Skeletal muscle tissue (tissue), 4 donors: Measurements from ENCODE around the gene IQCN. TPM values are rescaled to one million over a fixed set of nuclear protein-coding genes. Genes with fewer than 3 reads are reported as not detected.
A peak's percentile ranks its signal among the peaks of the same experiment; 100 is the strongest.

Experiments
- H3K27ac ChIP-seq: one replicate; pipeline ENCODE4 v1.7.0; 2013; ENCODE audit warnings: mild to moderate bottlenecking, low read depth, low read length, inconsistent platforms
- H3K27me3 ChIP-seq, 3 donors: one replicate each; pipeline ENCODE4 v1.7.0; 2013; ENCODE audit warnings: low read length in 3 of 3; ENCODE audit not compliant: control insufficient read depth in 3 of 3, insufficient read depth in 3 of 3
- H3K36me3 ChIP-seq, 3 donors: one replicate each; pipeline ENCODE4 v1.7.0; 2013; ENCODE audit warnings: low read length in 3 of 3; ENCODE audit not compliant: control insufficient read depth in 3 of 3, insufficient read depth in 3 of 3
- H3K4me1 ChIP-seq, 3 donors: one replicate each; pipeline ENCODE4 v1.7.0; 2013; ENCODE audit warnings: low read length in 3 of 3, mild to moderate bottlenecking in 3 of 3; ENCODE audit not compliant: control insufficient read depth in 3 of 3, insufficient read depth in 3 of 3
- H3K4me3 ChIP-seq, 3 donors: one replicate each; pipeline ENCODE4 v1.7.0; 2013; ENCODE audit warnings: low read length in 3 of 3
- H3K9ac ChIP-seq, 3 donors: one replicate each; pipeline ENCODE4 v1.7.0; 2013; ENCODE audit warnings: low read length in 3 of 3, mild to moderate bottlenecking in 3 of 3, moderate library complexity in 2 of 3, low read depth in 1 of 3
- H3K9me3 ChIP-seq, 3 donors: one replicate each; pipeline ENCODE4 v1.7.0; 2013; ENCODE audit warnings: low read length in 3 of 3; ENCODE audit not compliant: control insufficient read depth in 3 of 3
- total RNA-seq: library from RNA; depleted of rRNA; stranded (reverse); fragments of >200 nt; gene quantifications from one replicate; pipeline ENCODE4 v1.2.3, GENCODE V29; 2014
- donor health status: Osteomylitis.

Gene IQCN
- total RNA-seq, 1 donor from 2014 or later: 0.52 TPM

DNA sequence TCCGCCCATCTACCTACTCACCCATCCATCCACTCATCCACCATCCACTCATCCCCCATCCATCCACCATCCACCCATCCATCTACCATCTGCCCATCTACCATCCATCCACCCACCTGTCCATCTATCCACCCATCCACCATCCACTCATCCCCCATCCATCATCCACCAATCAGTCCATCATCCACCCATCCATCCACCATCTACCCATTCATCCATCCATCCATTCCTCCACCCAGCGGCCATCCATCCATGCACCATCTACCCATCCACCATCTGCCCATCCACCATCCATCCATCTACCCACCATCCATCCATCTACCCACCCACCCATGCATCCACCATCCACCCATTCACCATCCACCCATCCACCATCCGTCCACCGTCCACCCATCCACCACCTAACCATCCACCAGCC is 20.8 kb upstream of the IQCN start:
- Histone ChIP-seq H3K9ac (no peak overlapping the region), H3K27me3 (no peaks in the 10 kb centered on the region), H3K27ac (no peak overlapping the region), H3K36me3 (no peaks in the 10 kb centered on the region), H3K4me1 (peaks cover 6 to 25% (median 22%) of the 10 kb centered on the region in 3 donors), H3K4me3 (no peak overlapping the region), H3K9me3 (no peaks in the 10 kb centered on the region)

GRCh38 chr19:18294467-18294864 is 20.2 kb upstream of the IQCN start:
- Histone ChIP-seq H3K4me1 (peaks cover 6 to 25% (median 23%) of the 10 kb centered on the region in 3 donors), H3K4me3 (no peak overlapping the region), H3K9me3 (no peaks in the 10 kb centered on the region), H3K36me3 (no peaks in the 10 kb centered on the region), H3K9ac (no peak overlapping the region), H3K27me3 (no peaks in the 10 kb centered on the region), H3K27ac (peak overlapping the region; percentile 97)

- peaks cover 6 to 25% (median 23%) of the 10 kb centered on the region in 3 donors for H3K4me1 ChIP-seq
- peak overlapping the region in 1 of 3 donors; percentile 54 for H3K4me3 ChIP-seq
- H3K27ac ChIP-seq: peak overlapping the region; percentile 97
- peak overlapping the region in 1 of 3 donors; percentile 96 for H3K9ac ChIP-seq
- no peaks in the 10 kb centered on the region for H3K36me3 ChIP-seq
- H3K9me3 ChIP-seq: no peaks in the 10 kb centered on the region
- no peaks in the 10 kb centered on the region for H3K27me3 ChIP-seq
Observed at GRCh38 chr19:18293642-18294466, 19.6 kb upstream of the IQCN start.

- Histone ChIP-seq H3K27me3 (no peaks in the 10 kb centered on the region), H3K4me3 (peak overlapping the region; percentile 79 to 84 (median 83)), H3K36me3 (no peaks in the 10 kb centered on the region), H3K4me1 (peaks cover 6 to 25% (median 23%) of the 10 kb centered on the region in 3 donors), H3K27ac (peak overlapping the region; percentile 97), H3K9me3 (no peaks in the 10 kb centered on the region), H3K9ac (peak overlapping the region; percentile 92 to 97 (median 96))
Observed at GRCh38 chr19:18292810-18293641, 18.8 kb upstream of the IQCN start.

DNA sequence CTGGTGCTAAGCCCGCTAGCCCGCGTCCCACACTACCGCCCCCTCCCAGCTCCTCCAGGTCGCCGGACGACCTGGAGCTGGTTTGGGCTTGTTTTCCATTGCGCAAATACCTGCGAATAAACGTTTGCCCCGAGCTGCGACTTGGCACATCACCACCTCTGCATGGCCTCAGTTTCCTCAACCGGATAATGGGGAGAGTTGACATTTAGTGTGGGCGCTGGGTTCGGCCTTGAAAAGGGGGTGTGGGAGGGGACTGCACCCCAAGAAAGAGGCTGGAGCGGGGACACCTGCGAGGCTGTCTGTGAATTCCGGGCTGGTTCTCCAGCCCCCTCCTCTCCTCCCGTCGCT is 18.2 kb upstream of the IQCN start:
- Histone ChIP-seq H3K9ac (peak overlapping the region; percentile 92 to 97 (median 96)), H3K9me3 (no peaks in the 10 kb centered on the region), H3K27me3 (no peaks in the 10 kb centered on the region), H3K4me3 (peak overlapping the region; percentile 79 to 84 (median 83)), H3K27ac (peak overlapping the region; percentile 97), H3K4me1 (peaks cover 6 to 25% (median 23%) of the 10 kb centered on the region in 3 donors), H3K36me3 (no peaks in the 10 kb centered on the region)

DNA sequence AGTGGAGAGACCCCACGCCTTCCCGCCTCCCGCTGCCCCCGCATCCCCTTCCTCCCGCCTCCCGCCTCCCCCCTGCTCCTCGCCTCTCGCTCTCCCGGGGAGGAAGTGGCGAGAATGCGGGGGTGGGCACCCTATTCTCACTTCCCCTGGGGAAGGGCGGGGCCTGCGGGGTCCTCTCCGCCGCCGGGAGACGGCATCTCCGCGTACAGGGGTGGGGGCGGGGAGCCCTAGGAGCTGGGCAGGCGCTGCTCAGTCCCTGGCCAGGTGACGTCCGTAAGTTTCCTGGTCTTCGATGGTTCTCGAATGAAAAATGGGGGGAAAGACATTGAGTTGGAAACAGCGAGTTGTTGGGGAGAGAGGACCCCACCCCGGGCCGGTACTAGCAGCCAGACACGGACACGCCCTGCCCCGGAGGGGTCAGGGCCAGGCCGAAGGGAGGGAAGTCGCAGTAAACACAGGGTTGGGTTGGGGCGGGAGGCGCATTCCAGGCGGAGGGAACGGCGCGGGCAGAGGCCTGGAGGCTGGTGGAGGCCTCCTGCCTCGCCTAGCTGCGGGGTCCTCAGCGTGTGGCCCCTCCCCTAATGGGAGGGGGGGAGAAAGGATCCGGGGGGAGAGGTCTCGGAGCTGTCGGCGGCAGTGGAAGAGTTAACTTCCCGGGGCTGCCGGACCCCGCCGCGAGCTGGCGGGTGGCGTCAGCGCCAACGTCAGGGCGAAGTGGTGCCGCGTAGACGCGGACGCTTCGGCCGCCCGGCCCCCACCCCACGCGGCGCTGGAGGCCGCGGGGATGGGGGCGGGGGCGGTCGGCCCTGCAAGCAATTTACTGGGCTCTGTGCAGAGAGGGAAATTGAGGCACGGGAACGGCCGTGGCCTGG is 17.6 kb upstream of the IQCN start:
- Histone ChIP-seq H3K4me3 (peak overlapping the region; percentile 79 to 84 (median 83)), H3K27me3 (no peaks in the 10 kb centered on the region), H3K36me3 (no peaks in the 10 kb centered on the region), H3K27ac (peak overlapping the region; percentile 97), H3K9me3 (no peaks in the 10 kb centered on the region), H3K4me1 (peaks cover 6 to 25% (median 23%) of the 10 kb centered on the region in 3 donors), H3K9ac (peak overlapping the region; percentile 92 to 97 (median 96))

DNA sequence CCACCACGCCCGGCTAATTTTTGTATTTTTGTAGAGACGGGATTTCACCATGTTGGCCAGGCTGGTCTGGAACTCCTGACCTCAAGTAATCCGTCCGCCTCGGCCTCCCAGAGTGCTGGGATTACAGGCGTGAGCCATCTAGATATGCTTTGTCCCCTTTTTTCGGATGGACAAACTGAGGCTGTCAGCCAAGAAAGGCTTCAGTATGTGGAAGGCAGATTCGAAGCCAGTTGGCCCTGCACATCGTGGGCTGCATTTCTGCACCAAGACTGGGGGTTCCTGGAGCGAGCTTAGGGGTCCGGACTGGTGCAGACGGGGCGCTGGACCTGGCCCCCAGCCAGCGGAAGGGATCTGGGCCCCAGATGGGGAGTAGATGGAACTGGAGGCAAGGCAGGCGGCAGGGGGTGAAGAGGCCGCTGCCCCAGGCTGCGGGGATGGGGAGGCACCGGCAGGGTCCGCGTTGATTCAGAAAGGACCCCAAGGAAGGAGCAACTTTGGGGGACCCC is 16.8 kb upstream of the IQCN start:
- Histone ChIP-seq H3K9me3 (no peaks in the 10 kb centered on the region), H3K4me1 (peaks cover 6 to 25% (median 23%) of the 10 kb centered on the region in 3 donors), H3K27me3 (no peaks in the 10 kb centered on the region), H3K9ac (peak overlapping the region in 2 of 3 donors; percentile 96 to 97), H3K27ac (peak overlapping the region; percentile 97), H3K36me3 (no peaks in the 10 kb centered on the region), H3K4me3 (peak overlapping the region in 1 of 3 donors; percentile 79)

- no peaks in the 10 kb centered on the region for H3K27me3 ChIP-seq
- H3K9ac ChIP-seq: no peak overlapping the region
- peak overlapping the region; percentile 30 for H3K27ac ChIP-seq
- peaks cover 6 to 25% (median 23%) of the 10 kb centered on the region in 3 donors for H3K4me1 ChIP-seq
- no peaks in the 10 kb centered on the region for H3K36me3 ChIP-seq
- H3K4me3 ChIP-seq: no peak overlapping the region
- no peaks in the 10 kb centered on the region for H3K9me3 ChIP-seq
Observed at GRCh38 chr19:18290302-18291018, 16.2 kb upstream of the IQCN start.
